Measurements from ENCODE around the gene MYH14.

Gene MYH14
- 0.15 to 0.17 reads per million in 2 donors for total RNA-seq

DNA sequence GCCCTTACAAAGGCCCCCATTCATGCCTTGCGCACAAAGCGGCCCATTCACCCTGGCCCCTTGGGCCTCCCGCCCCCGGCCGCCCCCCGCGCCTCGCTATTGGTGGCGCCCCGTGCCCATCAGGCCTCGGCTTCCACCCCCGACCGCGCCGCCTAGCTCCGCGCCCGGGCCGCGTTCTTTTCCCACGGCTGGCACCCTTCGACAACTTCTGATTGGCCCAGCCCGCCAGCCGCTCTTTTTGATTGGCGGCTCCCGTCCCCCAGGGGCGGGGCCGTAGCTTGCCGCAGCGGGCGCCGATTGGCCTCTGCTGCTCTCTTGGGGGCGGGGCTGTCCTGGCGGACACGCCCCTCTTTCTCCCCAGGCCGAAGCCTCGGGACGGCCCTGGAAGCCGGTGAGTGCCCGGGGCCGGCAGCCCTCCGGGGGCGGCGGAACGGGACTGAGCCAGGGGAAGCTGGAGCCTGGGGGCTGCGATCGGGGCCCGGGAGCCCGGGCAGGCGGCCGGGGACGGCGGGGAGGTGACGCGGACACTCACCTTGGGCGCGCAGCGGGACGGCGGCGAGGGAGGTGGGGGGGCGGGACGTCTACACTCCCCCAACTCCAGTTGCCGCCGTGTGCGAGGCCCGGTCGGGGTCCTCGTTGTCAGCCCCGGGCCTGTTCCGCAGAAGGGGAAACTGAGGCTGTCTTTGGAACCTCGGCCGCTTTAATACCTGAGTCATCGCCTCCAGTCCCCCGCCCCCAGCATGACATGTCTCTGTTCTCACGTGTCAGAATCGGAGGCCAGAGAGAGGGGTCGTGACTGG is at the start of gene MYH14:
TSS of gene MYH14 (plus strand) at position 342 of the 800 bp plus-strand sequence. CDS start 6,744 bp downstream, outside the sequence.
- no peak for DNase-seq

DNA sequence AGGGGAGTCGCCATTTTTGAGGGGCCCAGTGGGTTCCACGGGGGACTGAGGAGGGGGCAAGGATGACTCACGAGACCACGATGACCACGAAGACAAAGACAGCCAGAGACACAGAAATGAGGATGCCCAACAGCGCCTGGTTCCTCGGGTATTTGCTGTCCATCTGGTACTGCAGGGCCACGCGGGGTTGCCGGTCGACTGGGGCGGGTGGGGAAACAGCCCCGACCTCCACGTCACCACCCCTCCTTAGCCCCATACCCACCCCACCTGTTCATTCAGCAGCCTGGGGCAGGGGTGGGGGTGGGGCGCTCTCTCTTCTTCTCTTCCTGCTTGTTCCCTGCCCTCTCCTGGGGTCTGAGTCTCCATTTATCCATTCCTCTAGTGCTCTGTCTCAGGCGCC is 48.9 kb upstream of the MYH14 start:
- DNase-seq, result no peak

DNA sequence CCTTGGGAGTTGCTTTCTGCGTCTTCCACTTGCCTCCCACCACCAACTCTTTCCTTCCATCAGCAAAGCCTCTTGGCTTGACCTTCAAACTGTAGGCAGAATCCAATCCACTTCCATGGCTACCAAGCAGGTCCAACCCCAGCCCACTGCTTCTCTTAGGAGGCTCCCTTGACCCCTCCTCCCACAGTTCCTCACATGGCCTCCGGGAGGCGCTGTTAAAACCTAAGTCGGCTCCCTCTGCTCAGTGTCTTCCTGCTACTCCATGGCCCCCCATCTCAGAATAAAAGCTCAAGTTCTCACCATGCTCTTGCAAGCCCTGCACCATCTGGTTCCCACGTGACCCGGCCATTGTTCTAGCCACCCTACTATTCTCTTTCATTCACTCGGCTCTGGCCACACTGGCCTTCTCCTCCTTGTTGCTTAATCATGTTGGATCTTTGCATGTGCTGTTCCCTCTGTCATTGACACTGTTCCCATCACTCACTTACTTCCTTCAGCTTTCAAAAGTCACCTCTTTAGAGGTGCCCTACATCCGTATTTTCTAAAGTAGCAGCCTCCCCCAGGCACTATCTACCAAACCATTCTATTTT is 47.8 kb upstream of the MYH14 start:
- DNase-seq, result no peak

DNA sequence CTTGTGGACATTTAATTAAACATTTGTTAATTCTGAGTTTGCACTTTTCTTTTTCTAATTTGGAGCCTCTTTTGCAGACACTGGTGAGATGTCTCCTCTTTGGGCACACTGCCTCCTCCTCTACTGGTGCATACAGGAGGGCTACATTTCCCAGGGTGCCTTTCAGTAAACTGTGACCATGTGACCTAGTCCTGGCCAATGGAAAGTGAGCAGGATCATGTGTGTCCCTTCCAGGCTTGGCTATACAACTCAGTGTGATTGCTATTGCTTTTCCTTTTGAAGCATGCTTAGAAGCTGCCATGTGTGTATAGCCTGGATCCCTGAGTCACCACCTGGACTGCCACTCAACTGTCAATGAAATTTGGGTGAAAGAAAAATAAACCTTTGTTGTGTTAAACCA is 44.8 kb upstream of the MYH14 start:
- DNase-seq, result no peak

DNA sequence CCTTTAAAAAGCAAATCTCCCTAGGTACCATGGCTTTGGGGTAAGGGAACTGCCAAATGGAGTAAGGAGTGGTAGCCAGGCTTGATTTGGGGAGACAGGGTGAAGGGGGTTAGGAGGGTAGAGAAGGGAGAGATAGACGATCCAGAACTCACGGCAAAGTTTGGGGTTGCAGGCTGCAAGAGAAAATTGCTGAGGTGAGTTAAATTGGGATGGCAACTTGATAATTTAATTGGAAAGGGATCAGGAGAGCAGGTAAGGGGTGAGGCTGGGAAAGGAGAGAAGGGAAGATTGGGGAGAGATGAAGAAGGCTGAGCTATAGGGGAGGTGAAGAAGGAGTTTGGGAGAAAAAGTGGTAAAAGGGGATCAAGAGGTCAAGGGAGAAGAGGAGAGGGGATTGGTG is 44.3 kb upstream of the MYH14 start:
- DNase-seq, result no peak

DNA sequence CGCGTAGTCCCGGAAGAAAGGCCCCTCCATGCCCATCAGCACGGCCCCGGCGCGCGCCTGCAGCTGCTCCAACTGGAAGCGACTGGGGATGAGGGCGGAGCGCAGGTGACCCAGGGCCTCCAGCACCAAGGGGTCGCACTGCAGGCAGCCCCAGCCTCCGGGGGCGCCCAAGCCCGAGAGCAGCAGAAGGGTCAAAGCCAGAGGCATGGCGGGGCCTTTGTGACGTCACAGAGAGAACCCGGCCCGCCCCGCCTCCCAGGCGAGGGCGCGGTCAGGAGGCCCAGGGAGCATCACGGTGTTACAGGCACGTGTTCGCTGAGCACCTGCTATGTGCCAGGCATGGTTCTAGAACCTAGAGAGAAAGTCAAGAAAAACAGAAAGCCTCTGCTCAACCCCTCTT is 40.4 kb upstream of the MYH14 start, which contains the start of gene IZUMO2:
TSS of gene IZUMO2 (minus strand) at position 294 of the 400 bp plus-strand sequence. CDS start at position 207, 87 bp downstream.
- no peak for DNase-seq

DNA sequence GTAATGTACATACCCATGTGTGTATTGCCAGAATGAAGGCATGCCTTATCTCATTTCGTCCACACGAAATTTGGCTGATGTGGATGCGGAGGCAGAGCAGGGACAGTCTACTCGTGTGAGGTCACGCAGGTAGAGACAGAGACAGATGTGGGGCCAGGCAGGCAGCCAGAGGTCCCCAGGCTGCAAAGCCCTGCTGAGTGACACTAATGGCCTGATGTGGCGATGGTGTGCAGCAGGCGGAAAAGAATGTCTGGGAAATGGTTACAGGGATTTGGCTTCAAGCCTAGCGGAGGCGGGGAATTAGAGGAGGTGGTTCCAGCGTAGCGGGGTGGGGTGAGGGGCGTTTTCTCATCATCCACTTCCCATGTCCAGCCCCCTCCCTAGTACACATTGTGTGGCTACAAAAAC is 36.1 kb upstream of the MYH14 start:
- DNase-seq, result no peak

DNA sequence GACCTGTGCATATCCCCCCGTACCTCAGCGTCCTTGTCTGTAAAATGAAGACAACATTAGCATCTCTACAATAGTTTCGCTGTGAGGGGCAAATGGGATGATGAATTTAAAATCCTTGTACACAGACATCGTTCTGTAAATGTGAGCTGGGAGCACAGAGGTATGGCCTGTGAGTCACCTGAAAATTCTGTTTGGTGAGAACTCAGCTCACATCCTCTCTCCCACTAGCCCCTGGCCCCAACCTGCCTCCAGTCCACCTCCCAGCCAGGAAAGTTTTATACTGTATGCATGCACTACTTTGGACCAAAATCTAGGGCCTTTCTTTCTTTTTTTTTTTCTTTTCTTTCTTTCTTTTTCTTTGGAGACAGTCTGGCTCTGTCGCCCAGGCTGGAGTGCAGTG is 31.7 kb upstream of the MYH14 start:
- no peak for DNase-seq

DNA sequence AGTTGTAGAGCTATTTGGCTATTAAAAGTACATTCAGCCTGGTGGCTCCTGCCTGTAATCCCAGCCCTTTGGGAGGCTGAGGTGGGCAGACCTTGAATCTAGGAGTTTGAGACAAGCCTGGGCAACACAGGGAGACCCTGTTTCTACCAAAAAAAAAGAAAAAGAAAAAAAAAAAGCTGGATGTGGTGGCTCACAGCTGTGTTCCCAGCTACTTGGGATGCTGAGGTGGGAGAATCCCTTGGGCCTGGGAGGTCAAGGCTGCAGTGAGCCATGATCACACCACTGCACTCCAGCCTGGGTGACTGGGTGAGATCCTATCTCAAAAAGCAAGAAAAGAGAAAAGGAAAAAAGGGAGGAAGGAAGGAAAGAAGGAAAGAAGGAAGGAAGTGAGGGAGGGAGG is 30.7 kb upstream of the MYH14 start:
- DNase-seq, result no peak

DNA sequence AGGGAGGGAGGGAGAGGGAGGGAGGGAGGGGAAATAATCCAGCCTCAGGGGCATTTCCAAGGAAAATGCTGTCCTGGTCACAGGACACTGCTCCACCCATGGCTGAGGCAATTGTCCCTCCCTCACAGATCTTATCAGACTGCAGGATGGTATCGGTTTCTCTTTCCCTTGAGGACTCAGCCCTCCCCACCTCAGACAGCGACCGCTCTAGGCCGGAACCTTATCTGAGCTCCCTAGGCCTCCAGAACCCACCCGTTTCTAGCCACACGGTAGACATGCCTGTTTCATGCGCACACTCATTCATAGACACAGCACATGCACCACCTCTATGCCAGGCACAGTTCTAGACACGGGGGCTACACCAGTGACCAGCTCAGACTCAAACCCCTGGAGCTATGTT is 30.3 kb upstream of the MYH14 start:
- no peak for DNase-seq

DNA sequence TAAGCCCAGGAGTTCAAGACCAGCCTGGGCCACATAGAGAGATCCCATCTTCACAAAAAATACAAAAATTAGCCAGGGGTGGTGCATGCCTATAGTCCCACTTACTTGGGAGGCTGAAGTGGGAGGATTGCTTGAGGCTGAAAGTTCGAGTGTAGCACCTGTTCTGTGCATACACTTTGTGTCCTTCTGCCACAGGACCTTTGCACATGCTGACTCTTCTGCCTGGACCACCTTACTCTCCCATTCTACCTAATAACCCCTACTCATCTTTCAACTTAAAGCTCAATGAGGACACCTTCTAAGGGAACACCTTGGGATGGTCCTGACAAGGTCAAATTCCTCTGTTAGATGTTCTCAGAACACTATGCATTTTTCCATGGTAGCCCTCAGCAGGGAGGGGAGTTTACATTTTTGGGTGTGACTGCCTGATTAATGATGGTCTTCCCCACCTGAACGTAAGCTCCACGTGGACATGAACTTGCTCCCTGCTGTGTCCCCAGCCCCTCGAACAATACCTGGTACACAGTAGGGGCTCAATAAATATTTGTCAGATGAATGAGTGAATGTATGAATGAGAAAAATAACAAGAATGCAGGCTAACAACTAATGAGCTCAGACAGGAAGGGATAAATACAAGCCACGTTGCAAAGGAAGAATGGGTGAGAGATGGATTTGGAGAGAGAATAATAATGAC is 29.2 kb upstream of the MYH14 start:
- no peak for DNase-seq

DNA sequence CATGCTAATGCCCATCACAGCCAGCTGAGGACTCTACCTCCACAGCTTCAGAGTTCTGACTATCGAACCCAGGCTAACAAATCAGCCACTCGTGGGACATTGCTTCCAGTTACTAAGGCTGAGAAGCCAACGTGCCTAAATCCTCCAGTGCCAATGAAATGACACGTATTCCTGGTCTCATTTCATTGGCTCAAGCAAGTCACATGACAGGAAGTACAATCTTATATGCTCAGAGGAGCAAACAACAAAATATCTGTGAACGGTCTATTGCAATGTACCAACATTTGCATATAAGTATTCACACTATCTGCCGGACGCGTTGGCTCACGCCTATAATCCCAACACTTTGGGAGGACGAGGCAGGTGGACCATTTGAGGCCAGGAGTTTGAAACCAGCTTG is 27.5 kb upstream of the MYH14 start:
- DNase-seq, result no peak

DNA sequence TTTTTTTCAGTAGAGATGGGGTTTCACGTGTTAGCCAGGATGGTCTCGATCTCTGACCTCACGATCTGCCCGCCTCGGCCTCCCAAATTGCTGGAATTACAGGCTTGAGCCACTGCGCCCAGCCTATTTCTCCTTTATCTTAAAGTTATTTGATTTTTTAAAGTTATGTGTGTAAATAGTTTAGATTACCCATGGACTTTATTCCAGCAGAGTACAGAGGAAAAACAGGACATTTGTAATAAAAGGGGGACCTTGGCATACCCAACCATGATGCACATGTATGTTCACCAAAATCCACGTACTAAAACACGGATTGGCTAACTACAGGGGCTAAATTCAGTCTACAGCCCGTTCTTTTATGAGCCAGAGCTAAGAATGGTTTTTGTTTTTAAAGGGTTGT is 26.6 kb upstream of the MYH14 start:
- DNase-seq, result no peak

DNA sequence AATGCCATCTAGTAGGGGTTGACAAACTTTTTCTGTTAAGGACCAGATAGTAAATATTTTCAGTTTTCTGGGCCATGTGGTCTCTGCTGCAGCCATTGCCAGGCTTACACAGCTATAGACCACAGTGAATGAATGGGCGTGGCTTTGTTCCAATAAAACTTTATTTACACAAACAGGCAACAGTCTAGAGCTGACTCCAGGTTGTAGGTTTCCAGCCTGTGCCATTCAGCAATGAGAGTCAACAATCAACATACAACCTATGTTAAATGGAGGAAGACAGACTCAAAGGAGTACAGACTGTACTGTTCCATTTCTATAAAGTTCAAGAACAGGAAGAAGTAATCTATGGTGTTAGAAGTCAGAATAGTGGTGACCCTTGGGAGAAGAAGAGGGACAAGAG is 25.1 kb upstream of the MYH14 start:
- no peak for DNase-seq

DNA sequence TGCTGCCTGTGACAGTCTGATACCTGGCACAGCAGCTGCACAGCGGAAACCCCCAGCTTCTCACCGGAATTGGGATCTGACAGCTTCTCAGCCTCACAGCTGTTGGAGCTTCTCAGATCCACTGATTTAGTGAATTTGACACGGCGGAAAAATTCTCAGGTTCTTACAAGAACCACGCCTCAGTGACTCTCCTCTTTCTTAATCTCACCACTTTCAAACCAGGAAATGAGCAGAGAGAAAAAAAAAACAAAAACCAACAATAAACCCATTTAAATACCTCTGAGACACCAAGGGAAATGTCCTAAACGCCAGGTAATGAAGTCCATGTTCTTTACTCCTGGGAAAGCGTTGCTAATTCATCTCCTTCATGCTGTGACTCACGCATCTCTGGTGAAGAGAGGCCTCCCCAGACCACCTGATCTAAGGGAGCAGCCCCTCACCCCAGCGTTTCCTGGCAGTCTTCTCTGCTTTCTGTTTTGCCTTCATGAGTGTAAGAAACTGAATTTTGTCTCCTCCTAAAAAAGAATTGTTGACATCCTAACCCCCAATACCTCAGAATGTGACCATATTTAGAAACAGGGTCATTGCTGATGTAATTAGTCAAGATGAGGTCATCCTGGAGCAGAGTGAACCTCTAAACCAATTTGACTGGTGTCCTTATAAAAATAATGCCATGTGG is 24.4 kb upstream of the MYH14 start:
- DNase-seq, result no peak

DNA sequence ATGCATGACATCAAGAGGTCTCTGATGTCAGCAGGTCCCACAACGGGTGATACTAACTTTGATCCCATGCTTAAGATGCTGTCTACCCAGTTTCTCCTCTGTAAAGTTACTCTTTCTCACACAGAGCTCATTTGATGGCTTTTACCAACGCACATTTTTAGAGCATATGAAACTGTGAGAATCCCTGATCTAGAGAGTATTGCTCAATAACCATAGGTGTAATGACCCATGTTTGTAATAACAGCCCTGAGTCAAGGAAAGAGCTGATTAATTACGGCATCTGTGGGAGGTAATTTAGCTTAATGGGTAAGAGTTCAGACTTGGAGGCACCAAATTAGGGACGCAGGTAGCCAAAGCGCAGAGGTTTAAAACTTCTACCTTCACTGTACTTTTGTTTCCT is 22.3 kb upstream of the MYH14 start:
- no peak for DNase-seq

DNA sequence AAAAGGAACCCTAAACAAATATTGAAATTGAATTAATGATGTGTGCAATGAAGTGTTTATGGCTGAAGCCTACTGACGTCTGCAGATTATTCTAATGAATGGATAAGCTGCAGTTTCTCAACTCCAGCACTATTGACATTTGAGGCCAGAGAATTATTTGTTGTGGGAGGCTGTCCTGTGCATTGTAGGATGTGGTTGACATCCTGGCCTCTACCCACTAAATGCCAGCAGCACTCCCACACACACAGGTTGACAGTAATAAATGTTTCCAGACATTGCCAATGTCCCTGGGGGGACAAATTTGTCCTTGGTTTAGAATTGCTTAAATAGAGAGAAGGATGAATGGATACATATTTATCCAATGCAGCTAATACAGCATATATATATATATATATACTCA is 19.2 kb upstream of the MYH14 start:
- DNase-seq, result no peak

DNA sequence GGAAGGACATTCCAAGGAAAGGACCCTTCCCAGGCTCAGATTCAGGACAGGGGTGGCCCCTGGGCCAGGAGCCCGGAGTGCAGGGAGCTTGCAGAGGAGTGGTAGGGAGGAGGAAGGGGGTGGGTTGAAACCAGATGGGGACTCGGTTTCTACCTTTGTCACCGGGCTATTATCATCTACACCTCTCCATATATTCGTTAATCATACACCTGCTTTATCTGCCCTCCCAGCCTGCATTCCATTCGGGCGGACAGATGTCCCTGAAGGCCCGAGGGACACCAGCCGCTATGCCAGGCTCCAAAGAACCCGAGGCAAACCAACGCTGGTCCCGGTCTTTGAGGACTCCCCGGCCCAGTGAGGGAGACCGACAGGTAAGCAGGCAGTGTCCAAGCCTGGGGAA is 15.5 kb upstream of the MYH14 start:
- DNase-seq, result no peak

DNA sequence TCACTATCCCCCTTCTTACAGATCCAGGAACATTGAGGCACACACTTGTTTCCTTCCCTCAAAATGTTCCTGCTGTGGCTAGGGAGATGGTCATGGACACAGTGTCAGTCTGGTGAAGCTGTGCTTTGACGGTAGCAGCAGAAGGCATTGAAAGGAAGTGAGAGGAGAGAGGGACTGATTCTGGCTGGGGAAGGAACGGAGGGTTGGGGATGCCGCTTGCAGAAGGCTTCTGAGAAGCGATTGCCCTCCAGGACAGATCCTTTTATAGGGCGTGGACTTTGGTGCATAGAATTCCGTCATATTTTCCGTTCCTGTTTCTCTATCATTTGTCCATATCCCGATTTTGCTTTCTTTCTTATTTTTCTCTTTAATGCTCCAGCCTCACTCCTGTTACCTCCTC is 14.1 kb upstream of the MYH14 start:
- no peak for DNase-seq

DNA sequence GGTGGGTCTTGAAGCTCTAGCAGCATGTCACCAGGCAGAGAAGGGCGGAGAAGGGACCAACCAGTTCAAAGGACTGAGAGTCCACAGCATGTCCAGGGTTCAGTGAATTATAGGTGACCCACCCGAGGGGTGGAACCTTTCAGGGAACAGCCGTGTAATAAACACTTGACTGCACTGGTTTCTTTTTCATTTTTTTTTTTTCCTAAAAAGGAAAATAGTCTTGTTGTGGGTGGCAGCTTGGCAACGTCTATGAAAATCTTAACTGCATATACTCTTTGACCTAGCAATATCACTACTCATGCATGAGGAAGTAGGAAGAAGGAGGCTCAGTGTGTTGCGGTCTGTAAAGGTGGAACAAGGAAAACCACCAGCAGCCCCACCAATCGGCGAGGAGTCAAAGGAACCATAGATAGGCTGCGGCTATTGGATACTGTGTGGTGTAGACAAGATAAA is 13.0 kb upstream of the MYH14 start:
- DNase-seq, result no peak

DNA sequence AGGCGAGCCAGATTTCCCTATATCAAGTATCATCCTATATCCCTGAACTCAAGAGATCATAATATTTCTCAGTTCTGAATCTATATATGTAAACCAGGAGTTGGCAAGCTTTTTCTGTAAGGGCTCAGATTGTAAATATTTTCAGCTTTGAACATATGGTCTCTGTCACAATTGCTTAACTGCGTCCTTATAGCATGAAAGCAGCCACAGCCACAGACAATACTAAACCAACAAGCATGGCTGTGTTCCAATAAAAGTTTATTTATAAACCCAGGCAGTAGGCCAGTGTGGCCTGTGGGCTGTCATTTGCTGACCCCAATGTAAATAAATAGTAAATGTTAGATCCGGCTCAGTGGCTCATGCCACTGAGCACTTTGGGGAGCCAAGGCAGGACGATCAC is 12.2 kb upstream of the MYH14 start:
- no peak for DNase-seq

DNA sequence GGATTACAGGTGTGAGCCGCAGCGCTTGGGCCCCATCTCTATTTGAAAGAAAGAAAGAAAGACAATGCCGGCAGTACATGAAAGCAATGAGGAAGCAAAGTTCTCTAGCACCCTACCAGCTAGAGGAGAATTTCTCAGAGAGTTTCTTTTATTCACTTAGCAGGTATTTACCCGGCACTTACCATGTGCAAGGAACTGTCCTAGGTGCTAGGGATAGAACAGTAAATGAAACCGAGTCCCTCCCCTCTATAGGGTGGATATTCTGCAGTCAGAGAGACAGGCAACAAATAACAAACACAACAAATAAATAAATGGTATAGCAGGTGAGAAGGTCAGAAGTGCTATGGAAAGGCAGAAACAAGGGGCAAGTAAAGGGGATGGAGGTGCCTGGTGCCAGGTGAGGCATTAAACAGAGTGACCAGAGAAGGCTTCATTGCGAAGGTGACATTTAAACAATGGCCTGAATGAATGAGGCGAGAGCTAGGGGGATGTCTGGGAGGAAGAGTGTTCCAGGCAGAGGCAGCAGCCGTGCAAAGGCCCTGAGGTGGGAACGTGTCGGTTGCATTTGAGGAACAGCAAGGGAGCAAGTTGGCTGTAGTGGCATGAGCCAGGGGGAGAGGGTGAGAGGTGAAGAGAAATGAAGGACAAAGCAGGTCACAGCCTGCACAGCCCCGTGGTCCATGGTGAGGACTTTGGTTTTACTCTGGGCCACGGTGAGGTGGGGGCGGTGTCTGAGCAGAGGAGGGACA is 10.8 kb upstream of the MYH14 start:
- no peak for DNase-seq

DNA sequence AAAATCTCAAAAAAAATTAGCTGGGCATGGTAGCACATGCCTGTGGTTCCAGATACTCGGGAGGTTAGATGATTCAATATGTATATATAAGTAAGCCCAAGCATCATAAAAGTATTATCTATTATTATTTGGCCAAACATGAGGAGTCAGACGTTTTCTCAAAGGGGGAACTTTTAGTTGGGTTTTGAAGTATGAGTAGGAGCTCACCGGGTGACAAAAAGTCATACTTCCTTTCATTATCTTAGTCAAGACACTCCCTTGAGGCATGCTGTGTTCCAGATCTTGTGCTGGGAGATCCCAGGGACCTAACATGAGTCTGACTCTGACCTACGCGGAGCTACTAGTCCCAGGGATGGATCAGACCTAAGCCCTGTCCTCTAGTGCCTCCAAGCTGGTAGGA is 8.2 kb upstream of the MYH14 start:
- no peak for DNase-seq

Measured in activated gamma-delta T cell (primary cell).